Liver (tissue), 9 donors: Measurements from ENCODE around the gene TAF5L. TPM values are rescaled to one million over a fixed set of nuclear protein-coding genes. Genes with fewer than 3 reads are reported as not detected.

Experiments
- DNase-seq: peaks from one replicate; pipeline ENCODE4 v3.0.0-alpha.2; 2017; ENCODE audit warnings: low spot score
- H3K27ac ChIP-seq, 2 donors: one replicate each; pipeline ENCODE4 v1.7.0; 2013; ENCODE audit warnings: inconsistent platforms in 2 of 2, low read length in 2 of 2, control low read depth in 1 of 2, low read depth in 1 of 2, mild to moderate bottlenecking in 1 of 2
- H3K27me3 ChIP-seq, 4 donors: one replicate each; pipeline versions ENCODE4 v1.6.1 to v1.7.0; 2013; ENCODE audit warnings: low read length in 3 of 4, inconsistent platforms in 1 of 4, mild to moderate bottlenecking in 1 of 4, moderate library complexity in 1 of 4; ENCODE audit not compliant: control insufficient read depth in 4 of 4, insufficient read depth in 4 of 4
- H3K36me3 ChIP-seq, 4 donors: one replicate each; pipeline versions ENCODE4 v1.6.1 to v1.7.0; 2013; ENCODE audit warnings: low read length in 3 of 4, mild to moderate bottlenecking in 3 of 4, low read depth in 1 of 4, moderate library complexity in 1 of 4; ENCODE audit not compliant: control insufficient read depth in 4 of 4, insufficient read depth in 3 of 4
- H3K4me1 ChIP-seq, 4 donors: one replicate each; pipeline versions ENCODE4 v1.6.1 to v1.7.0; 2013; ENCODE audit warnings: low read length in 3 of 4, mild to moderate bottlenecking in 3 of 4, moderate library complexity in 1 of 4; ENCODE audit not compliant: control insufficient read depth in 4 of 4, insufficient read depth in 4 of 4
- H3K4me3 ChIP-seq, 3 donors: one replicate each; pipeline versions ENCODE4 v1.6.1 to v1.7.0; 2013; ENCODE audit warnings: low read length in 3 of 3, control low read depth in 1 of 3, low read depth in 1 of 3, mild to moderate bottlenecking in 1 of 3
- H3K9ac ChIP-seq, 2 donors: one replicate each; pipeline ENCODE4 v1.7.0; 2013; ENCODE audit warnings: low read length in 2 of 2, mild to moderate bottlenecking in 2 of 2, moderate library complexity in 2 of 2, control low read depth in 1 of 2, low read depth in 1 of 2
- H3K9me3 ChIP-seq, 4 donors: one replicate each; pipeline versions ENCODE4 v1.6.1 to v1.7.0; 2013; ENCODE audit warnings: low read length in 3 of 4; ENCODE audit not compliant: control insufficient read depth in 4 of 4
- ATF3 ChIP-seq: IDR thresholded peaks from 2 replicates; pipeline ENCODE4 v1.6.1; 2016; ENCODE audit warnings: antibody characterized with exemption
- CTCF ChIP-seq: fragments of 150-350 bp; IDR thresholded peaks from 2 replicates; pipeline ENCODE4 v1.5.1; 2017; ENCODE audit warnings: improper control_type of control experiment, low read depth, low read length; ENCODE audit not compliant: missing input control
- EGR1 ChIP-seq, 2 donors: IDR thresholded peaks; 2 replicates each; pipeline ENCODE4 v1.6.1; 2016 to 2018; ENCODE audit warnings: antibody characterized with exemption in 2 of 2, low read depth in 2 of 2
- FOXA1 ChIP-seq: IDR thresholded peaks from 2 replicates; pipeline ENCODE4 v1.6.1; 2016; ENCODE audit warnings: antibody characterized with exemption
- FOXA2 ChIP-seq: IDR thresholded peaks from 2 replicates; pipeline ENCODE4 v1.6.1; 2016; ENCODE audit warnings: antibody characterized with exemption
- GABPA ChIP-seq, 2 donors: IDR thresholded peaks in 1 of 2; conservative IDR thresholded peaks in 1 of 2; 2 replicates each; pipeline ENCODE4 v1.6.1; 2016; ENCODE audit warnings: antibody characterized with exemption in 2 of 2, mild to moderate bottlenecking in 1 of 2, moderate library complexity in 1 of 2
- HNF4A ChIP-seq, 2 donors: conservative IDR thresholded peaks; 2 replicates each; pipeline ENCODE4 v1.6.1; 2016; ENCODE audit warnings: antibody characterized with exemption in 2 of 2, mild to moderate bottlenecking in 2 of 2
- HNF4G ChIP-seq: IDR thresholded peaks from 2 replicates; pipeline ENCODE4 v1.6.1; 2016; ENCODE audit warnings: antibody characterized with exemption
- JUND ChIP-seq, 2 donors: IDR thresholded peaks; 2 replicates each; pipeline ENCODE4 v1.6.1; 2016; ENCODE audit warnings: antibody characterized with exemption in 2 of 2
- MAX ChIP-seq: IDR thresholded peaks from 2 replicates; pipeline ENCODE4 v1.6.1; 2016; ENCODE audit warnings: antibody characterized with exemption
- NR2F2 ChIP-seq: IDR thresholded peaks from 2 replicates; pipeline ENCODE4 v1.6.1; 2016; ENCODE audit warnings: antibody characterized with exemption
- RAD21 ChIP-seq, 2 donors: IDR thresholded peaks; 2 replicates each; pipeline ENCODE4 v1.6.1; 2016; ENCODE audit warnings: antibody characterized with exemption in 2 of 2, mild to moderate bottlenecking in 2 of 2
- RXRA ChIP-seq, 2 donors: IDR thresholded peaks; 2 replicates each; pipeline ENCODE4 v1.6.1; 2017 to 2018; ENCODE audit warnings: antibody characterized with exemption in 2 of 2, mild to moderate bottlenecking in 1 of 2
- TAF1 ChIP-seq: conservative IDR thresholded peaks from 2 replicates; pipeline ENCODE4 v1.6.1; 2016; ENCODE audit warnings: antibody characterized with exemption, mild to moderate bottlenecking
- YY1 ChIP-seq: IDR thresholded peaks from 2 replicates; pipeline ENCODE4 v1.6.1; 2016; ENCODE audit warnings: antibody characterized with exemption, mild to moderate bottlenecking
- WGBS: extraction: QIAGEN DNeasy Blood & Tissue Kit; methylation state at CpG from one replicate; pipeline ENCODE4 v1.1.7; 2013; 5-methylcytosine and 5-hydroxymethylcytosine counted together
- polyA plus RNA-seq, 2 donors: library from polyadenylated mRNA; stranded (reverse) in 1 of 2; unstranded in 1 of 2; fragments of 200-250 nt in 1 of 2; fragments of >200 nt in 1 of 2; fragmentation: Nextera tagmentation in 1 of 2; extraction: Ambion mirVana in 1 of 2; gene quantifications; one replicate each; pipeline versions ENCODE4 v1.2.1 to v1.2.3, GENCODE V29; 2013 to 2015
- total RNA-seq, 2 donors: library from RNA; depleted of rRNA; stranded (reverse); fragments of >200 nt; gene quantifications; one replicate each; pipeline ENCODE4 v1.2.3, GENCODE V29; 2014
- TF ChIP-seq, protein P1 (sequence below): IDR thresholded peaks from 2 replicates; pipeline ENCODE4 v1.6.1; 2016; ENCODE audit warnings: antibody characterized with exemption
- donor health status: healthy.
- donor health status: healthy.
- donor health status: healthy.
- donor health status: healthy.
- donor health status: healthy.

TAF5L gene
- total and polyA plus RNA-seq, 4 donors = 1.8 to 16.2 (median 10.4) TPM

DNA sequence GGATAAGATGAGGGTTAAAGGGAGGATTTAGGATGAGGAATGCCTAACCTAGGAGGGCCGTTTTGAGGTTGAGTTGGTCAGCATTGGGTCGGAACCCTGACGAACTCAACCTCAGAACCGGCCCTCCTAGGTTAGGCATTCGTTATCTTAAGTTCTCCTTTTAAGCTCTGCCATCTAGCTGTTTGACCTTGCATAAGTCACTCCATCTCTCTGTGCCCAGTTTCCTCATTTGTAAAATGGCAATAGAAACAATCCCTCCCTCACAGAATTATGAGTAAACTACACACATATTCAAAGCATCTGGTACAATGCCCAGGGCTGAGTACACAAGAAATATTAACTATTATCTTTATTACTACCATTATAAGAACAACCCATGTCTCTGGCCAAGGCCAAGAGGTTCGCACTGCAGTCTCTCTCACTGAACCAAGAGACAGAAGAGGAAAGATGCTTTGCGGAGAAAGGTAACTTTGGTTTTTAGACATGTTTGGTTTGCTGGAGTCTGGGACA, 72.2 kb downstream of the TAF5L start:
- TF ChIP-seq GABPA (IDR thresholded peaks at IDR 0.05 in 1 of 2, conservative IDR thresholded peaks at IDR 0.05 in 1 of 2) = no peak
- no peak for TF ChIP-seq RAD21 (IDR thresholded peaks at IDR 0.05)
- TF ChIP-seq CTCF = no peak
- TF ChIP-seq HNF4G = no peak
- TF ChIP-seq MAX = no peak
- no peak for TF ChIP-seq FOXA2
- TF ChIP-seq HNF4A (conservative IDR thresholded peaks at IDR 0.05) = no peak
- TF ChIP-seq FOXA1 = no peak
- TF ChIP-seq JUND (IDR thresholded peaks at IDR 0.05) = no peak
- TF ChIP-seq EGR1 (IDR thresholded peaks at IDR 0.05; ENCODE audit: low read depth in 2 of 2) = no peak
- no peak for TF ChIP-seq RXRA (IDR thresholded peaks at IDR 0.05)
- TF ChIP-seq, protein P1, sequence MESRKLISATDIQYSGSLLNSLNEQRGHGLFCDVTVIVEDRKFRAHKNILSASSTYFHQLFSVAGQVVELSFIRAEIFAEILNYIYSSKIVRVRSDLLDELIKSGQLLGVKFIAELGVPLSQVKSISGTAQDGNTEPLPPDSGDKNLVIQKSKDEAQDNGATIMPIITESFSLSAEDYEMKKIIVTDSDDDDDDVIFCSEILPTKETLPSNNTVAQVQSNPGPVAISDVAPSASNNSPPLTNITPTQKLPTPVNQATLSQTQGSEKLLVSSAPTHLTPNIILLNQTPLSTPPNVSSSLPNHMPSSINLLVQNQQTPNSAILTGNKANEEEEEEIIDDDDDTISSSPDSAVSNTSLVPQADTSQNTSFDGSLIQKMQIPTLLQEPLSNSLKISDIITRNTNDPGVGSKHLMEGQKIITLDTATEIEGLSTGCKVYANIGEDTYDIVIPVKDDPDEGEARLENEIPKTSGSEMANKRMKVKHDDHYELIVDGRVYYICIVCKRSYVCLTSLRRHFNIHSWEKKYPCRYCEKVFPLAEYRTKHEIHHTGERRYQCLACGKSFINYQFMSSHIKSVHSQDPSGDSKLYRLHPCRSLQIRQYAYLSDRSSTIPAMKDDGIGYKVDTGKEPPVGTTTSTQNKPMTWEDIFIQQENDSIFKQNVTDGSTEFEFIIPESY = no peak
- TF ChIP-seq NR2F2 = no peak
- TF ChIP-seq YY1 = no peak
- no peaks in the 10 kb centered on the region for H3K36me3 ChIP-seq
- no peak overlapping the region for H3K4me3 ChIP-seq
- no peaks in the 10 kb centered on the region for H3K9me3 ChIP-seq
- 95% methylated on average over 7 of the region's 7 CpGs for WGBS
- H3K27me3 ChIP-seq = no peaks in the 10 kb centered on the region
- H3K4me1 ChIP-seq = peaks cover 8 to 39% (median 16%) of the 10 kb centered on the region in 4 donors
- no peak overlapping the region for H3K27ac ChIP-seq
- DNase-seq = no peak
- H3K9ac ChIP-seq = no peak overlapping the region

DNA sequence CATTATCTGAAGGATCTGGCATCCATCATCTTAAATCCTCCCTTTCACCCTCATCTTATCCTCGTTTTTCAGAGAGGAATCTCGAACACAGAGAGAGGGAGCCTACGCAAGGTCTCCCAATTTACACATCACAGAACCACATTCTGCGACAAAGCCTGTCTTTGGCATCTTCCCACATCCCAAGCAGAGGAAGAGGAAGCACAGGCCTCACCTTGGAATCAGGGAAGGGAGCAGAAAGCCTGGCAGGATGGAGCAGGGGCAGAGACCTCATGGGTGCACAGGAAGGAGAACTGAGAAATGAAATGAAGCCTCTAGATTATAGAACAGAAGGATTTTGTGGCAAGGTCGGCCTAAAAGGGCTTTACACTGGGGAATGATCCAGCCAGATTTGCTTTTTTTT, 73.2 kb downstream of the TAF5L start:
- Histone ChIP-seq H3K9me3 (no peaks in the 10 kb centered on the region), H3K27me3 (no peaks in the 10 kb centered on the region), H3K4me1 (peaks cover 8 to 36% (median 16%) of the 10 kb centered on the region in 4 donors), H3K4me3 (no peak overlapping the region), H3K9ac (no peak overlapping the region), H3K27ac (no peak overlapping the region), H3K36me3 (peaks cover 0 to 4% (median under 1%) of the 10 kb centered on the region in 4 donors)
- 86% methylated on average over 5 of the region's 5 CpGs for WGBS
- TF ChIP-seq ATF3 = no peak
- TF ChIP-seq CTCF = no peak
- no peak for TF ChIP-seq EGR1 (IDR thresholded peaks at IDR 0.05; ENCODE audit: low read depth in 2 of 2)
- TF ChIP-seq TAF1 = no peak
- no peak for TF ChIP-seq MAX
- no peak for TF ChIP-seq HNF4G
- no peak for DNase-seq
